Measurements from ENCODE around the gene WWC1.

The WWC1 gene

DNA sequence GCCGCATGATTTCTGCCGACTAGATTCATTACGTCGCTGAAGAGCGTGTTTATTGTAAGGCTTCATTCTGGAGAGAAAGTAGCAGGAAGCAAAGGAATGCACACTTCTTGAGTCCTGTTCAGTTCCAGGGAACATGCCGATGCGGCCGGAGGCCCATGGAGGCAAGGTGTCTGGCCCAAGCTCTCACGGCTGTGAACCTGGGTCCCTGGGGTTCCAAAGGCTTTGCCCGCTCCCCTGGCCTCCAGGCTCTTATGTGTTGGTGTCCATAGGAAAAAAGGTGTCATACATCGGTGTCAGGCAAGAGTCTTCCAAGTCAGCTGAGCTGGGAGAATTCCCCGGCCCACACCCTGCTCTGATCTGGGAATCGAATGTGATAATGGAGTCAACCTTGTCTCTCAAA, 64.7 kb downstream of the WWC1 start:
- H3K4me3 ChIP-seq (ENCODE audit: low read depth, low read length), result no peak overlapping the region
- TF ChIP-seq, protein P1, sequence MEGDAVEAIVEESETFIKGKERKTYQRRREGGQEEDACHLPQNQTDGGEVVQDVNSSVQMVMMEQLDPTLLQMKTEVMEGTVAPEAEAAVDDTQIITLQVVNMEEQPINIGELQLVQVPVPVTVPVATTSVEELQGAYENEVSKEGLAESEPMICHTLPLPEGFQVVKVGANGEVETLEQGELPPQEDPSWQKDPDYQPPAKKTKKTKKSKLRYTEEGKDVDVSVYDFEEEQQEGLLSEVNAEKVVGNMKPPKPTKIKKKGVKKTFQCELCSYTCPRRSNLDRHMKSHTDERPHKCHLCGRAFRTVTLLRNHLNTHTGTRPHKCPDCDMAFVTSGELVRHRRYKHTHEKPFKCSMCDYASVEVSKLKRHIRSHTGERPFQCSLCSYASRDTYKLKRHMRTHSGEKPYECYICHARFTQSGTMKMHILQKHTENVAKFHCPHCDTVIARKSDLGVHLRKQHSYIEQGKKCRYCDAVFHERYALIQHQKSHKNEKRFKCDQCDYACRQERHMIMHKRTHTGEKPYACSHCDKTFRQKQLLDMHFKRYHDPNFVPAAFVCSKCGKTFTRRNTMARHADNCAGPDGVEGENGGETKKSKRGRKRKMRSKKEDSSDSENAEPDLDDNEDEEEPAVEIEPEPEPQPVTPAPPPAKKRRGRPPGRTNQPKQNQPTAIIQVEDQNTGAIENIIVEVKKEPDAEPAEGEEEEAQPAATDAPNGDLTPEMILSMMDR (IDR thresholded peaks at IDR 0.05; ENCODE audit: borderline replicate concordance, insufficient read depth, low read depth, low read length), result no peak

DNA sequence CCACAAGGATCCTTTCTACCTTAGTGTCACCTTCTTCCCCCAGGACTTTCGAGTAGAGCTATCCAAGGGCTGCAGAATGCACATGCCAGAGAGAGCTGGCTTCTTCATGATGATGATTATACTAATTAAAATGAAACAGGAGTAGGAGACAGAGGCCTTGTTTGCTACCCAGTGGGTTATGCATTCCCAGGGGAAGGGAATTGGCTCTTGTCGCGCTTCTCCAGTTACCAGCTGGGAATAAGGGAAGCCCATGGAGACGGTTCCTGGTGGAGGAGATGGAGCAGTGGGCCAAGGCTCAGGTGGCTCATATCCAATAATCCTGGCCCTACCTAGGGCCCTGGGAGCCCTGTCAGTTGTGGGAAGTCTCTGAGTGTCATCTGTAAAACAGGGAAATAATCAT, 65.1 kb downstream of the WWC1 start:
- TF ChIP-seq, protein P1 (IDR thresholded peaks at IDR 0.05; ENCODE audit: borderline replicate concordance, insufficient read depth, low read depth, low read length), result no peak
- no peak overlapping the region for H3K4me3 ChIP-seq (ENCODE audit: low read depth, low read length)

DNA sequence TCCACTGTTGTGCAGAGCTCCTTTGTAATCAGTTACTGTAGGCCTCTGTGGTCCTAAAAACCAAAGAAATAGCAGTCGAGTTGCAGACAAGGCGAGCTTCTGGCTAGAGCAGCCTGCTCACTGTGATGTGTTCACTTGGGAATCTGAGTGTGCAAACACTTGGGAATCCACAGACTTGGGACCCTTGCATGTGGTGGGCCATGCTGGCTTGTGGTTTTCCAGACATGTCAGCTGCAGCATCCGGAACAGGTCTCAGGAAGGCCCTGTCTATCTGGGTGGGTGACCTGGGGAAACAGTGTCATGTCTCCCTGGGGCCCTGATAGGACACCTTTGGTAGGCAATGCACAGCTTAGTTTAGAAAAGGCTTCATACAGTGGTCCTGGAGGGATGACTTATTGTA, 66.4 kb downstream of the WWC1 start:
- H3K4me3 ChIP-seq (ENCODE audit: low read depth, low read length), result no peak overlapping the region
- TF ChIP-seq, protein P1 (IDR thresholded peaks at IDR 0.05; ENCODE audit: borderline replicate concordance, insufficient read depth, low read depth, low read length), result no peak

DNA sequence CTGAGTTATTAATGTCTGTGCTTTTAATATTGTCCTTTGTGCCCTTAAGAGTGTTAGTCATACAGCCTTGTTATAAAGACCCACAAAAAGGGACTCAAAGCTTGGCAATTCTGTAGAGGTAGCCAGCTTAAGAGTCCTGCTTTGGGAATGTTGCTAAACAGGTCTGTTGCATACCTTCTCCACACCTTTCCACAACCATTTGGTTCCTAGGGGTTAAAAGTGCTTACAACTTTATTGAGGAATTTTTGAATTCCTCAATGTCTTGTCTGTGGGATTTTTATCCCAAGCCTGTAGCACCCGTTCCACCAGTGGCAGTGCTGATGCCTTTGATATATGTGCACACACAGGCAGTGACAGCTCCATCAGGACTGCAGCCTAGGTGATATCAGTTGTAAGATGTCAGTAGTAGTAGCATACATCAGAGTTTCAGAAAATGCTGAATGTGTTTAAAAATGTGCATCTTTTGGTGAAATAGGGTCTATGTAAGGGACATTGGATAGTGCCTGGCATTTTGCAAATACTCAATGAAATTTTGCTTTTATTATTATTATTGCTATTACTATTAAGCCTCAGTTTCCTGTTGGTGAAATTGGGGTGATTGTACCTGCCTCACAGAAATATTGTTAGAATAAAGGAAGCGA, 68.5 kb downstream of the WWC1 start:
- no peak overlapping the region for H3K4me3 ChIP-seq (ENCODE audit: low read depth, low read length)
- TF ChIP-seq, protein P1 (IDR thresholded peaks at IDR 0.05; ENCODE audit: borderline replicate concordance, insufficient read depth, low read depth, low read length), result no peak

DNA sequence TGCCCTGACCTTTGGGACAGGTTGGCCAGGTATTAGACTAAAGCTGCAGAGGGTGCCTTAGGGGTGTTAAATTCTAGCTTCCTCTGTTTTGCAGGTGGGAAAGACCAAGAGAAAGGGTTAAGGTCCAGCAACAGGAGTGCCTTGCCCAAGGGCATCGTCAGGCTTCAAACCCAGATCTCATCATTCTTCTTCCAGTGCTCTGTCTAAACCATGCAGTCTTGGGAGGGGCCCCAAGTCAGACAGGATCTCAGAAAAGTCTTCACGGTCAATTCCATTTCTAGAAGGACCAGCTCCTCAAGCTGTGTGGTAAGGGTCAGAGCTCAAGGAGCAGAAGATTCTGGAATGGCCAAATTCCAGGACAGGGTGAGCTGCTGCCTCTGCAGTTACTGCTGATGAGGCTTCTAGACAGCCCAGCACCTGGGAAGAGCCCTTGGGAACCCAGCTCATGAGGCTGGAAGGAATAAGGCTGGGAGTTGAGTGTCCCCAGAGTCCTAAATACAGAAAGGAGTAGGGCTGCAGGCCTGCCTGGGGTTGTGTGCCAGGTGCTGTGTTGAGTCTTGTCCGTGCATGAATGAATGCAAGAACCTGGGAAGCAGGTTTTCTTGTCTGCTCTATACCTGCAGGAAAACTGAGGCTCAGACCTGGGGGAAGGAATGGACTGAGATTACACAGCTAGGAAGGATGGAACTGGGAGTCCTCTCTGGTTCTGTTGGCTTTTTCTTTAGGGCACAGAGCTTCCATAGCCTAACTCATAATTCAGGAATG, 69.3 kb downstream of the WWC1 start:
- H3K4me3 ChIP-seq (ENCODE audit: low read depth, low read length), result no peak overlapping the region
- TF ChIP-seq, protein P1 (IDR thresholded peaks at IDR 0.05; ENCODE audit: borderline replicate concordance, insufficient read depth, low read depth, low read length), result no peak

DNA sequence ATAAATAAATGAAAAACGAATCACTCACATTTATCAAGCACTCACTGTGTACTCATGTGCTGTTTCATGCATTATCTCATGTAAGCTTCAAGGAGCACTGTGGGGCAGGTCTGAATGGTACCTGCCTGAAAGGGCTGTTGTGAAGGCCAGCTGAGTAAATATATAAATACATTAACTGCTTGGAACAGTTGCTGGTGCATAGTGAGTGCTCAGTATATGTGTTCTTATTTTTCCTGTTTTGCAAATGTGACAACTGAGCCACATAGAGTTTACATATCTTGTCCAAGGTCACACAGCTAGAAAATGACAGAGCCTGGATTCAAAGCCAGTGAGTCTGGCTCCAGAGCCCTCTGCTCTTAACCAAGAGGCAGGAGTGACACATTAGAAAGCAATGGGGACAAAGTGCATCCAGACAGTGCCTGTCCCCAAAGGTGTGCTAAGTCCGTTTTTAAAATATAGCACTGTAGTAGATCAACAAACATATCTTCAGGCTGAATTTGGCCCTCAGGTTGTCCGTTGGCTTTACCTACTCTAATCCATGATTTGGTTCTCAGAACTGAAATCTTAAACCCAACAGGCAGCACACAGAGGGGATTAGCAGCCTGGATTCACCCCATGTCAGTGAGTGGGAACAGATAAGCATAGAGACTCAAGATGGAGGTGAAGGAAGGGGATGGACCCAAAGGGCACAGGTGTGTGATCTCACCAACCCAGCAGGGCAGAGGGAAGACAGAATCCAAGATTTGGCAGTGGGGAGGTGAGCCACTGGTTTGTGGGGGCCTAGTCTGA, 70.8 kb downstream of the WWC1 start:
- TF ChIP-seq, protein P1 (IDR thresholded peaks at IDR 0.05; ENCODE audit: borderline replicate concordance, insufficient read depth, low read depth, low read length), result no peak

More for the DNA sequence above, 70.8 kb downstream of the WWC1 start:
- no peak overlapping the region for H3K4me3 ChIP-seq (ENCODE audit: low read depth, low read length)
